Effector memory CD4-positive, alpha-beta T cell (primary cell): ENCODE results near the gene UBE2M.
"Not testable (repeated sequence)": the region's sequence is repeated elsewhere in the genome, so short reads cannot be mapped to it uniquely, and the experiment has no call there.

Experiments
- DNase-seq, 3 donors: peaks; one replicate each; pipeline ENCODE4 v3.0.0-alpha.2; 2020
- H3K27ac ChIP-seq: 2 replicates; pipeline ENCODE4 v1.7.0; 2013; ENCODE audit warnings: mild to moderate bottlenecking, low read length, moderate library complexity; ENCODE audit not compliant: insufficient read depth, poor library complexity, severe bottlenecking
- H3K27me3 ChIP-seq: replicated peaks from 2 replicates; pipeline ENCODE4 v1.7.0; 2013; ENCODE audit warnings: mild to moderate bottlenecking, low read length; ENCODE audit not compliant: insufficient read depth, control insufficient read depth, poor library complexity, severe bottlenecking
- H3K36me3 ChIP-seq: 2 replicates; pipeline ENCODE4 v1.7.0; 2013; ENCODE audit warnings: mild to moderate bottlenecking, low read length, moderate library complexity; ENCODE audit not compliant: control insufficient read depth, insufficient read depth
- H3K4me1 ChIP-seq: 2 replicates; pipeline ENCODE4 v1.7.0; 2013; ENCODE audit warnings: low read length, mild to moderate bottlenecking; ENCODE audit not compliant: control insufficient read depth, insufficient read depth, poor library complexity, severe bottlenecking
- H3K4me3 ChIP-seq: 2 replicates; pipeline ENCODE4 v1.7.0; 2013; ENCODE audit warnings: low read length, low read depth, mild to moderate bottlenecking; ENCODE audit not compliant: insufficient read depth, poor library complexity, severe bottlenecking
- H3K9me3 ChIP-seq: 2 replicates; pipeline ENCODE4 v1.7.0; 2013; ENCODE audit warnings: mild to moderate bottlenecking, low read length, moderate library complexity; ENCODE audit not compliant: control insufficient read depth

The UBE2M gene

GRCh38 chr19:58510084-58510862 is 48.1 kb downstream of the UBE2M start:
- DNase-seq, result no peak
- Histone ChIP-seq H3K27me3 (no peaks in the 10 kb centered on the region), H3K36me3 (no peaks in the 10 kb centered on the region), H3K9me3 (no peaks in the 10 kb centered on the region), H3K27ac (no peak overlapping the region), H3K4me1 (peaks cover 12% of the 10 kb centered on the region), H3K4me3 (no peak overlapping the region)

DNA sequence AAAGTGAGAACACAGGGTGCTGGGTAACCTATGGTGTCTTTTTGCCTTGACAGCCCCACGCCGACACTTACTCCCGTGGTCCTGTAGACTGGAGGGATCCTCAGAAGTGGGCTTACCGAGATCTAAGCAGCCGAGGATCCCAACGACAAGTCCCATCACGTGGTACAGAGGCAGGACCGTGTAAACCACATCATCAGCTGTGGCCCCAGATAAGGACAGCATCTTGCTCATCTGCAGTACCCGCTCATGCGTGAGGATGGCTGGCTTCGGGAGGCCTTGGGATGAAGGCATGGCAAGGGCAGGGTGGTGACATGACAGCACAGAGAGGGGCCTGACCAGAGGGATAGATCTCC is 48.7 kb downstream of the UBE2M start:
- no peaks in the 10 kb centered on the region for H3K27me3 ChIP-seq
- no peak for DNase-seq
- H3K9me3 ChIP-seq, result no peaks in the 10 kb centered on the region
- no peak overlapping the region for H3K27ac ChIP-seq
- no peak overlapping the region for H3K4me3 ChIP-seq
- H3K4me1 ChIP-seq, result peaks cover 11% of the 10 kb centered on the region
- H3K36me3 ChIP-seq, result no peaks in the 10 kb centered on the region

GRCh38 chr19:58507602-58508223 is 50.7 kb downstream of the UBE2M start:
- not testable (repeated sequence) for H3K4me3 ChIP-seq, H3K9me3 ChIP-seq, H3K4me1 ChIP-seq, DNase-seq, H3K27ac ChIP-seq, H3K36me3 ChIP-seq, H3K27me3 ChIP-seq
